K562 (cell line): ENCODE results near the gene SIX3. TPM values are rescaled to one million over a fixed set of nuclear protein-coding genes. Genes with fewer than 3 reads are reported as not detected.

Experiments used
- ATAC-seq: fragments of 200-7000 bp; cut with Tn5 transposase; 3 replicates; pipeline ENCODE4 v1.9.1; 2020; ENCODE audit warnings: moderate library complexity
- BruUV-seq: library from RNA; stranded (reverse); fragments of 400-500 nt; replicated peaks from 2 replicates; lab custom pipeline; 2021; lab: Mats Ljungman, UMichigan
- CTCF ChIA-PET: fragments of 300-600 bp; formaldehyde crosslinking; extraction: SDS; loops from one replicate; lab custom pipeline; 2021; ENCODE audit warnings: low intra/inter-chr PET ratio; lab: Yijun Ruan, JAX
- POLR2A ChIA-PET: fragments of 300-600, 350-650 bp; sonication (Branson Sonifier 250); formaldehyde crosslinking; extraction: SDS; loops from one replicate; lab custom pipeline; 2021; ENCODE audit warnings: antibody characterized with exemption, inconsistent platforms; lab: Yijun Ruan, JAX
- DNase-seq, 4 experiments: peaks; one replicate each; pipeline versions ENCODE4 v3.0.0 to v3.0.0-alpha.2; 2011 to 2018; ENCODE audit warnings: low spot score in 3 of 4, mixed read lengths in 3 of 4; ENCODE audit errors: extremely low read depth in 1 of 4
- FAIRE-seq: peaks from 2 replicates; lab custom pipeline; 2011; peaks lifted over from hg19 to GRCh38; lab: Jason Lieb, UNC
- H2AFZ ChIP-seq: 2 replicates; pipeline ENCODE4 v1.6.0; 2011; ENCODE audit warnings: low read depth, low read length, control low read depth, inconsistent platforms
- H3K27ac ChIP-seq: fragments of 200-600 bp; 3 replicates; pipeline ENCODE4 v1.8.0; 2011; ENCODE audit warnings: low read depth, mild to moderate bottlenecking, control low read depth, inconsistent platforms, low read length, moderate library complexity, mixed read lengths; ENCODE audit errors: extremely low read depth
- H3K27me3 ChIP-seq, 2 experiments: fragments of 300-600 bp in 1 of 2; 2 replicates in 1 of 2; 3 replicates in 1 of 2; pipeline versions ENCODE4 v1.6.0 to v1.8.0; 2011; ENCODE audit warnings: inconsistent platforms in 2 of 2, low read length in 2 of 2, mild to moderate bottlenecking in 1 of 2, mixed read lengths in 1 of 2, moderate library complexity in 1 of 2; ENCODE audit not compliant: control insufficient read depth in 2 of 2, insufficient read depth in 2 of 2
- H3K36me3 ChIP-seq: fragments of 300-600 bp; 3 replicates; pipeline ENCODE4 v1.8.0; 2011; ENCODE audit warnings: mild to moderate bottlenecking, low read length, inconsistent platforms; ENCODE audit not compliant: control insufficient read depth, insufficient read depth
- H3K4me1 ChIP-seq, 2 experiments: fragments of 200-600 bp in 1 of 2; replicated peaks in 1 of 2; 2 replicates in 1 of 2; 3 replicates in 1 of 2; pipeline versions ENCODE4 v1.5.1 to v1.8.0; 2011; ENCODE audit warnings: inconsistent platforms in 2 of 2, low read length in 2 of 2, mild to moderate bottlenecking in 1 of 2, mixed read lengths in 1 of 2, moderate library complexity in 1 of 2; ENCODE audit not compliant: control insufficient read depth in 2 of 2, insufficient read depth in 2 of 2
- H3K4me2 ChIP-seq: 2 replicates; pipeline ENCODE4 v1.6.1; 2011; ENCODE audit warnings: low read length, control low read depth, inconsistent platforms, mixed read lengths; ENCODE audit not compliant: insufficient read depth
- H3K4me3 ChIP-seq: fragments of 200-600 bp; sonication (generic), shearing (Covaris generic); 2 replicates; pipeline ENCODE4 v1.5.1; 2016; ENCODE audit warnings: control low read depth, inconsistent platforms
- H3K79me2 ChIP-seq: fragments of 200-600 bp; 3 replicates; pipeline ENCODE4 v1.8.0; 2011; ENCODE audit warnings: low read length, inconsistent platforms; ENCODE audit not compliant: control insufficient read depth, insufficient read depth
- H3K9ac ChIP-seq, 2 experiments: 2 replicates each; pipeline versions ENCODE4 v1.6.0 to v1.6.1; 2011; ENCODE audit warnings: low read depth in 2 of 2, low read length in 2 of 2, control low read depth in 1 of 2, inconsistent platforms in 1 of 2, mild to moderate bottlenecking in 1 of 2, mixed read lengths in 1 of 2; ENCODE audit not compliant: insufficient read depth in 1 of 2
- H3K9me1 ChIP-seq: one replicate; pipeline ENCODE4 v1.6.0; 2011; ENCODE audit warnings: inconsistent platforms, mild to moderate bottlenecking, low read length, moderate library complexity; ENCODE audit not compliant: control insufficient read depth, insufficient read depth
- H3K9me3 ChIP-seq: replicated peaks from 2 replicates; pipeline ENCODE4 v1.5.1; 2011; ENCODE audit warnings: low read depth, low read length, inconsistent platforms; ENCODE audit not compliant: control insufficient read depth, insufficient read depth
- H4K20me1 ChIP-seq: replicated peaks from 2 replicates; pipeline ENCODE4 v1.6.1; 2011; ENCODE audit warnings: low read length, inconsistent platforms, mixed read lengths; ENCODE audit not compliant: control insufficient read depth, insufficient read depth
- ARID3B ChIP-seq: fragments of 250-450 bp; sonication (Bioruptor Pico); IDR thresholded peaks from 2 replicates; pipeline ENCODE4 v1.4.0; 2020; ENCODE audit warnings: borderline replicate concordance
- ARNT ChIP-seq, 2 experiments: fragments of 450-650 bp; IDR thresholded peaks; 2 replicates each; pipeline ENCODE4 v1.6.1; 2016; ENCODE audit warnings: mild to moderate bottlenecking in 1 of 2
- ATF3 ChIP-seq, 2 experiments: fragments of 450-650 bp in 1 of 2; sonication (generic) in 1 of 2; formaldehyde crosslinking in 1 of 2; IDR thresholded peaks in 1 of 2; conservative IDR thresholded peaks in 1 of 2; 2 replicates each; pipeline versions ENCODE4 v1.6.1 to v1.8.1; 2016 to 2023; ENCODE audit warnings: mild to moderate bottlenecking in 2 of 2, moderate library complexity in 2 of 2, inconsistent platforms in 1 of 2, missing genetic modification reagents in 1 of 2
- CUX1 ChIP-seq: fragments of 200-800 bp; sonication (Bioruptor generic); IDR thresholded peaks from 2 replicates; pipeline ENCODE4 v1.6.1; 2016; ENCODE audit warnings: missing genetic modification characterization, missing compliant biosample characterization
- HDGF ChIP-seq: fragments of 450-650 bp; IDR thresholded peaks from 2 replicates; pipeline ENCODE4 v1.6.1; 2016
- MTA1 ChIP-seq: fragments of 450-650 bp; IDR thresholded peaks from 2 replicates; pipeline ENCODE4 v1.6.1; 2017; ENCODE audit warnings: borderline replicate concordance
- SMARCB1 ChIP-seq: IDR thresholded peaks from 2 replicates; pipeline ENCODE4 v1.6.1; 2011; ENCODE audit warnings: improper control_type of control experiment, low read depth; ENCODE audit not compliant: insufficient read length
- TAF15 ChIP-seq: fragments of 200-400 bp; formaldehyde crosslinking; IDR thresholded peaks from 2 replicates; pipeline ENCODE4 v1.6.1; 2017; ENCODE audit warnings: mild to moderate bottlenecking, low read depth, low read length, moderate library complexity
- WHSC1 ChIP-seq: IDR thresholded peaks from one replicate; pipeline ENCODE4 v1.6.1; 2012; ENCODE audit warnings: low read length, control low read depth, inconsistent platforms
- ZNF23 ChIP-seq: fragments of 250-450 bp; sonication (Bioruptor Pico); IDR thresholded peaks from 2 replicates; pipeline ENCODE4 v1.4.0; 2020; ENCODE audit warnings: mild to moderate bottlenecking
- WGBS: fragments of 100-300 bp; shearing (Covaris generic); methylation state at CpG from one replicate; pipeline ENCODE4 v1.1.6; 2016; ENCODE audit warnings: low coverage, mixed read lengths; ENCODE audit not compliant: insufficient coverage; ENCODE audit errors: missing lambda C conversion rate; 5-methylcytosine and 5-hydroxymethylcytosine counted together
- in situ Hi-C: fragments of 300-500 bp; cut with MboI; formaldehyde crosslinking; loops from 4 replicates; pipeline ENCODE4 v1.15.0; 2018; ENCODE audit warnings: inconsistent platforms, mixed read lengths
- intact Hi-C: fragments of 100-400 bp; cut with micrococcal nuclease; formaldehyde crosslinking; loops from 2 replicates; pipeline ENCODE4 v1.14.2; 2022
- polyA plus RNA-seq, 8 experiments: library from polyadenylated mRNA; depleted of rRNA in 4 of 8; stranded (reverse) in 5 of 8; unstranded in 3 of 8; fragments of >200 nt; fragmentation: Nextera tagmentation in 2 of 8; fragmentation: Illumina TruSeq in 1 of 8; extraction: Ambion mirVana in 2 of 8; extraction: Trizol in 1 of 8; gene quantifications; 2 replicates each; pipeline versions ENCODE4 v1.2.1 to v1.2.3, GENCODE V29; 2011 to 2014; ENCODE audit warnings: inconsistent platforms in 1 of 8, missing spikeins in 1 of 8
- total RNA-seq, 7 experiments: library from RNA; depleted of rRNA in 6 of 7; stranded (reverse); fragments of >200 nt in 6 of 7; fragmentation: Illumina TruSeq in 2 of 7; extraction: Trizol in 2 of 7; gene quantifications; 2 replicates each; pipeline versions ENCODE4 v1.2.1 to v1.2.3, GENCODE V29; 2011 to 2021; ENCODE audit warnings: low replicate concordance in 1 of 7

SIX3 gene
- total and polyA plus RNA-seq, 9 of the 15 experiments (the other 6 are each of a cell fraction or from before 2014, with no cell fraction given) = not detected

DNA sequence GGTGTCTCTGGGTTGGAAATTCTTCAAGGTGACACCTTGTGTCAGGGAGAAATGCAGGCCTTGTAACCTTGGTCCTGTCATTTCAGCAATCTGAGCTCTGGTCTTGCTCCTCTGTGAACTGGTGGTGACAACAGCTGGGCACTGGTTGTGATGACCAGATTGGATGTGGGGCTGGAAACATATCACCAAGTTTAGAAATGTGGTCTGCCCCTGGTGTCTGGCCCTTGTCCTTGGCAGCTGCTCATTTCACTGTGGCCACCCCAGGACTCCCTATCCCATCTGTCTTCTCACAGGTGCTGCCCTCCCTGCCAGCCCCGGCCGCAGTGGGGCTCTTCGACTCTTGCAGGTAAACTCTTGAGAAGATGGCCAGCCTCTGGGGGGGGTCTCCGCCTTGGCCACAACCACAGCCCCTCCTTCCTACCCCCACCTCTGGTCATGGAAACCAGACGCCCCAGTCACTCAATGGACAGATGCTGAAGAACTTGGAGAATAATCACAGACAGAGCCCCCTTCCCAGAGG, 20.7 kb downstream of the SIX3 start:
- no TSS peak for BruUV-seq
- no peak overlapping the region for H2AFZ ChIP-seq
- no peak for DNase-seq
- TF ChIP-seq ARID3B (CRISPR knock-in tag) (no peak), ATF3 (IDR thresholded peaks at IDR 0.05) (no peak), ATF3 (CRISPR knock-in tag; conservative IDR thresholded peaks at IDR 0.05) (no peak), ARNT (IDR thresholded peaks at IDR 0.05) (no peak), MTA1 (no peak), WHSC1 (no peak), ZNF23 (no peak), TAF15 (no peak), HDGF (no peak), CUX1 (CRISPR knock-in tag) (no peak), SMARCB1 (no peak)

More for the DNA sequence above, 20.7 kb downstream of the SIX3 start:
- Histone ChIP-seq H3K27me3 (peaks cover 6 to 45% of the 10 kb centered on the region in 2 experiments; a peak in 4 of 5 replicates), H3K79me2 (no peaks in the 10 kb centered on the region), H3K4me1 (peaks cover 0 to 3% of the 10 kb centered on the region in 2 experiments; a peak in 2 of 5 replicates), H3K27ac (no peak overlapping the region), H3K4me2 (no peak overlapping the region), H3K4me3 (no peak overlapping the region), H3K9me3 (no peaks in the 10 kb centered on the region), H3K9me1 (no peaks in the 10 kb centered on the region), H4K20me1 (no peaks in the 10 kb centered on the region; the same call in 1 of the 2 replicates), H3K9ac (no peak overlapping the region), H3K36me3 (no peaks in the 10 kb centered on the region)
- intact Hi-C loops (no loop called here), in situ Hi-C loops (no loop called here)
- no peak for FAIRE-seq
- WGBS = 0% methylated on average over 5 of the region's 5 CpGs
- no peak for ATAC-seq
- CTCF ChIA-PET = no interaction called here
- POLR2A ChIA-PET = interaction anchor here (0.7 to 1.0 kb wide), 2 partner anchors 10 to 419 kb away, joined by 3 read pairs; no protein-coding TSS in a partner anchor
